Measurements from ENCODE around the gene RNF41. TPM values are rescaled to one million over a fixed set of nuclear protein-coding genes. Genes with fewer than 3 reads are reported as not detected.

RNF41 gene
- total and polyA plus RNA-seq, 2 of the 13 experiments (the other 11 are each of a cell fraction or from before 2014, with no cell fraction given): 27.1 to 39.4 TPM

GRCh38 chr12:56189918-56190694 lies 31.6 kb downstream of the RNF41 start (continued):
- TF ChIP-seq KLF6 (CRISPR knock-in tag; IDR thresholded peaks at IDR 0.05) (no peak), HNRNPLL (IDR thresholded peaks at IDR 0.05; ENCODE audit: low read depth, low read length, poor library complexity, severe bottlenecking) (no peak), DRAP1 (CRISPR knock-in tag; IDR thresholded peaks at IDR 0.05) (peak; percentile 55), HMGXB4 (CRISPR knock-in tag; IDR thresholded peaks at IDR 0.05; ENCODE audit: borderline replicate concordance in 1 of 2, low read depth in 1 of 2) (peak; percentile 96 to 100), E2F1 (CRISPR knock-in tag; IDR thresholded peaks at IDR 0.05) (0 out of 2 replicates have a peak, but pooled peaks have one; percentile 11), ZNF30 (CRISPR knock-in tag; IDR thresholded peaks at IDR 0.05) (no peak), ZNF639 (CRISPR knock-in tag; conservative IDR thresholded peaks at IDR 0.05) (0 out of 2 replicates have a peak, but pooled peaks have one; percentile 18), ZNF460 (CRISPR knock-in tag; IDR thresholded peaks at IDR 0.05; ENCODE audit: borderline replicate concordance) (no peak; the same call in 1 of the 2 replicates), DMAP1 (CRISPR knock-in tag; IDR thresholded peaks at IDR 0.05) (0 out of 2 replicates have a peak, but pooled peaks have one; percentile 40), ZNF414 (CRISPR knock-in tag; IDR thresholded peaks at IDR 0.05) (peak; percentile 65; the same call in 1 of the 2 replicates), ZFP1 (CRISPR knock-in tag; IDR thresholded peaks at IDR 0.05) (peak; percentile 36; the same call in 1 of the 2 replicates), FOXP4 (CRISPR knock-in tag; IDR thresholded peaks at IDR 0.05) (0 out of 2 replicates have a peak, but pooled peaks have one; percentile 4), ZNF225 (CRISPR knock-in tag; IDR thresholded peaks at IDR 0.05) (0 out of 2 replicates have a peak, but pooled peaks have one; percentile 71), TOE1 (CRISPR knock-in tag; IDR thresholded peaks at IDR 0.05) (peak; percentile 24; the same call in 1 of the 2 replicates), ZNF362 (CRISPR knock-in tag; IDR thresholded peaks at IDR 0.05; ENCODE audit: borderline replicate concordance) (peak; percentile 95), ZSCAN21 (CRISPR knock-in tag; IDR thresholded peaks at IDR 0.05; ENCODE audit: borderline replicate concordance) (peak; percentile 51; the same call in 1 of the 2 replicates), ZNF839 (CRISPR knock-in tag; IDR thresholded peaks at IDR 0.05; ENCODE audit: borderline replicate concordance) (0 out of 2 replicates have a peak, but pooled peaks have one; percentile 41), ZNF589 (CRISPR knock-in tag; conservative IDR thresholded peaks at IDR 0.05) (0 out of 2 replicates have a peak, but pooled peaks have one; percentile 56)

Measured in HepG2 (cell line).